Measurements from ENCODE around the gene FUT7. TPM values are rescaled to one million over a fixed set of nuclear protein-coding genes. Genes with fewer than 3 reads are reported as not detected.

The FUT7 gene
- total RNA-seq, 2 donors from 2014 or later, result not detected

GRCh38 chr9:137019891-137020683, 11.8 kb downstream of the FUT7 start:
- H3K4me1 ChIP-seq, result peaks cover 12% of the 10 kb centered on the region
- H3K27me3 ChIP-seq, result no peaks in the 10 kb centered on the region
- H3K9me3 ChIP-seq, result no peaks in the 10 kb centered on the region
- no peak for TF ChIP-seq CTCF (IDR thresholded peaks at IDR 0.05)
- no peak overlapping the region for H3K27ac ChIP-seq
- H3K9ac ChIP-seq (ENCODE audit: low read depth in 2 of 2, low read length in 2 of 2), result no peak overlapping the region
- no peak overlapping the region for H3K4me3 ChIP-seq
- intact Hi-C loops (cut with DNase I), result no loop called here
- H3K36me3 ChIP-seq, result no peaks in the 10 kb centered on the region
- DNase-seq, result no peak

- Histone ChIP-seq H3K9ac (ENCODE audit: low read depth in 2 of 2, low read length in 2 of 2) (no peak overlapping the region), H3K27me3 (no peaks in the 10 kb centered on the region), H3K9me3 (no peaks in the 10 kb centered on the region), H3K36me3 (no peaks in the 10 kb centered on the region), H3K4me1 (peaks cover 12% of the 10 kb centered on the region), H3K27ac (no peak overlapping the region), H3K4me3 (no peak overlapping the region)
- intact Hi-C loops (cut with DNase I), result no loop called here
- DNase-seq, result no peak
- TF ChIP-seq CTCF (IDR thresholded peaks at IDR 0.05), result no peak
Observed at GRCh38 chr9:137018761-137019559, 12.9 kb downstream of the FUT7 start.

- TF ChIP-seq CTCF (IDR thresholded peaks at IDR 0.05), result no peak
- no peaks in the 10 kb centered on the region for H3K27me3 ChIP-seq
- no peak for DNase-seq
- H3K36me3 ChIP-seq, result no peaks in the 10 kb centered on the region
- intact Hi-C loops (cut with DNase I), result no loop called here
- H3K9ac ChIP-seq (ENCODE audit: low read depth in 2 of 2, low read length in 2 of 2), result no peak overlapping the region
- H3K4me3 ChIP-seq, result no peak overlapping the region
- no peak overlapping the region for H3K27ac ChIP-seq
- no peaks in the 10 kb centered on the region for H3K9me3 ChIP-seq
- peaks cover 9% of the 10 kb centered on the region for H3K4me1 ChIP-seq
Observed at GRCh38 chr9:137017791-137018497, 13.9 kb downstream of the FUT7 start.

- no peak for DNase-seq
- H3K27me3 ChIP-seq, result no peaks in the 10 kb centered on the region
- H3K27ac ChIP-seq, result no peak overlapping the region
- no peak overlapping the region for H3K9ac ChIP-seq (ENCODE audit: low read depth in 2 of 2, low read length in 2 of 2)
- intact Hi-C loops (cut with DNase I), result no loop called here
- no peaks in the 10 kb centered on the region for H3K9me3 ChIP-seq
- H3K4me3 ChIP-seq, result no peak overlapping the region
- H3K36me3 ChIP-seq, result no peaks in the 10 kb centered on the region
- TF ChIP-seq CTCF (IDR thresholded peaks at IDR 0.05), result no peak
- peaks cover 4% of the 10 kb centered on the region for H3K4me1 ChIP-seq
Observed at GRCh38 chr9:137017071-137017470, 14.8 kb downstream of the FUT7 start.

- TF ChIP-seq CTCF (IDR thresholded peaks at IDR 0.05), result no peak
- no peak overlapping the region for H3K4me3 ChIP-seq
- DNase-seq, result no peak
Observed at GRCh38 chr9:137016436-137016835, 15.5 kb downstream of the FUT7 start.

More at GRCh38 chr9:137016436-137016835, 15.5 kb downstream of the FUT7 start:
- no peaks in the 10 kb centered on the region for H3K9me3 ChIP-seq
- no peaks in the 10 kb centered on the region for H3K27me3 ChIP-seq
- no peak overlapping the region for H3K9ac ChIP-seq (ENCODE audit: low read depth in 2 of 2, low read length in 2 of 2)
- intact Hi-C loops (cut with DNase I), result no loop called here
- H3K27ac ChIP-seq, result no peak overlapping the region
- H3K4me1 ChIP-seq, result peaks cover 1% of the 10 kb centered on the region
- no peaks in the 10 kb centered on the region for H3K36me3 ChIP-seq
